ENCODE results near the gene MYO16.

DNA sequence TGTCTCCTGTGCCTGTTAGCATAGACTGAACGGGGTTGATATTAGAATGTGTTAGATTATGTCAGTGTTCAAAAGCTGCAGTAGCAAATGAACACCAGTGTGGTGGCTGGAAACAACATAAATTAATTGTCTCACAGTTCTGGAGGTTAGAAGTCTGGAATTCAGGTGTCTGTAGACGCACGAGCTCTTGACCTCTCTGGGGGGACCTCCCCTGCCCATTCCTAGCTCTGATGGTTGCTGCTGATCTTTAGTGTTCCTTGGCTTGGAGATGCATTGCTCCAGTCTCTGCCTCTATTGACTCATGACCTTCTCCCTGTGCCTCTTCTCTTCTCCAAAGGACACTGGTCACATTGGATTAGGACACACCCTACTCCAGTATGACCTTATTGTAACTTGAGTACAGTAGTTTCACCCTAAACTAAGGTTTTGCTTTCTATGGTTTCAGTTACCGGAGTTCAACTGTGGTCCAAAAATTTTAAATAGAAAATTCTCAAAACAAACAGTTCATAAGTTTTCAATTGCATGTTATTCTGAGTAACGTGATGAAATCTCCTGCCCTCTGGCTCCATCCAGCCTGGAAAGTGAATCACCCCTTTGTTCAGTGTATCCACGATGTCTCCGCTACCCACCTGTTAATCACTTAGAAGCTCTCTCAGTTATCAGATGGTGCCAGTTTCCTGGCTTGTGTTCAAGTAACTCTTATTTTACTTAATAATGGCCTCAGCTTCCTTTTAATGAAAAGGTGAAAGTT lies 273.2 kb downstream of the MYO16 start:
- TF ChIP-seq CTCF (conservative IDR thresholded peaks at IDR 0.05): no peak
- no peak for TF ChIP-seq ZFX (IDR thresholded peaks at IDR 0.05)

Data from C4-2B (cell line).